Fibroblast of lung (primary cell): ENCODE measurements around the gene EVA1B. TPM values are rescaled to one million over a fixed set of nuclear protein-coding genes. Genes with fewer than 3 reads are reported as not detected.

ENCODE experiments used
- DNase-seq, 2 donors: peaks; one replicate each; pipeline versions ENCODE4 v3.0.0 to v3.0.0-alpha.2; 2010; ENCODE audit warnings: low read depth in 2 of 2
- H2AFZ ChIP-seq: 2 replicates; pipeline ENCODE4 v1.5.1; 2012; ENCODE audit warnings: low read length, control low read depth, inconsistent platforms
- H3K27ac ChIP-seq: 2 replicates; pipeline ENCODE4 v1.5.1; 2011; ENCODE audit warnings: low read length, control low read depth; ENCODE audit not compliant: insufficient read depth
- H3K27me3 ChIP-seq: 2 replicates; pipeline ENCODE4 v1.5.1; 2011; ENCODE audit warnings: mild to moderate bottlenecking, low read length; ENCODE audit not compliant: control insufficient read depth, insufficient read depth
- H3K36me3 ChIP-seq: 2 replicates; pipeline ENCODE4 v1.5.1; 2011; ENCODE audit warnings: low read length; ENCODE audit not compliant: control insufficient read depth, insufficient read depth
- H3K4me1 ChIP-seq: 2 replicates; pipeline ENCODE4 v1.5.1; 2011; ENCODE audit warnings: low read length; ENCODE audit not compliant: control insufficient read depth, insufficient read depth; ENCODE audit errors: extremely low read depth
- H3K4me2 ChIP-seq: 2 replicates; pipeline ENCODE4 v1.5.1; 2011; ENCODE audit warnings: low read length, control low read depth; ENCODE audit not compliant: insufficient read depth; ENCODE audit errors: extremely low read depth
- H3K4me3 ChIP-seq, 4 experiments: fragments of 200-600 bp in 1 of 4; sonication (generic) in 1 of 4; replicated peaks in 1 of 4; 2 replicates each; pipeline ENCODE4 v1.5.1; 2011 to 2016; ENCODE audit warnings: low read length in 4 of 4, low read depth in 3 of 4, mild to moderate bottlenecking in 3 of 4, control low read depth in 2 of 4, inconsistent platforms in 1 of 4, mixed read lengths in 1 of 4; ENCODE audit not compliant: insufficient read depth in 1 of 4; ENCODE audit errors: control extremely low read depth in 1 of 4
- H3K79me2 ChIP-seq: 2 replicates; pipeline ENCODE4 v1.5.1; 2012; ENCODE audit warnings: mild to moderate bottlenecking, low read length, inconsistent platforms; ENCODE audit not compliant: control insufficient read depth, insufficient read depth
- H3K9ac ChIP-seq: 2 replicates; pipeline ENCODE4 v1.5.1; 2011; ENCODE audit warnings: mild to moderate bottlenecking, low read length, control low read depth; ENCODE audit not compliant: insufficient read depth
- H3K9me3 ChIP-seq: 2 replicates; pipeline ENCODE4 v1.5.1; 2012; ENCODE audit warnings: low read depth, low read length; ENCODE audit not compliant: control insufficient read depth, insufficient read depth
- H4K20me1 ChIP-seq: 2 replicates; pipeline ENCODE4 v1.5.1; 2011; ENCODE audit warnings: low read length; ENCODE audit not compliant: control insufficient read depth, insufficient read depth; ENCODE audit errors: extremely low read depth
- EZH2 ChIP-seq: IDR thresholded peaks from 2 replicates; pipeline ENCODE4 v1.5.1; 2012; ENCODE audit warnings: low read length, control low read depth, mild to moderate bottlenecking; ENCODE audit errors: missing control alignments
- polyA plus RNA-seq, 2 donors: library from polyadenylated mRNA; depleted of rRNA in 1 of 2; stranded (reverse) in 1 of 2; unstranded in 1 of 2; fragments of >200 nt; gene quantifications; 2 replicates each; pipeline ENCODE4 v1.2.1, GENCODE V29; 2011 to 2012; ENCODE audit warnings: missing spikeins in 1 of 2
- total RNA-seq: library from RNA; depleted of rRNA; stranded (reverse); fragments of >200 nt; gene quantifications from 2 replicates; pipeline ENCODE4 v1.2.1, GENCODE V29; 2014
- TF ChIP-seq, protein P1 (sequence below), 2 donors: IDR thresholded peaks in 1 of 2; conservative IDR thresholded peaks in 1 of 2; 1 replicate in 1 of 2; 2 replicates in 1 of 2; pipeline ENCODE4 v1.5.1; 2011 to 2012; ENCODE audit warnings: low read length in 2 of 2, control low read depth in 1 of 2, inconsistent platforms in 1 of 2, low read depth in 1 of 2, mild to moderate bottlenecking in 1 of 2

EVA1B gene
- total and polyA plus RNA-seq, 2 donors (not counting 1 experiment from before 2014, with no cell fraction given), result 27.1 to 199 TPM

DNA sequence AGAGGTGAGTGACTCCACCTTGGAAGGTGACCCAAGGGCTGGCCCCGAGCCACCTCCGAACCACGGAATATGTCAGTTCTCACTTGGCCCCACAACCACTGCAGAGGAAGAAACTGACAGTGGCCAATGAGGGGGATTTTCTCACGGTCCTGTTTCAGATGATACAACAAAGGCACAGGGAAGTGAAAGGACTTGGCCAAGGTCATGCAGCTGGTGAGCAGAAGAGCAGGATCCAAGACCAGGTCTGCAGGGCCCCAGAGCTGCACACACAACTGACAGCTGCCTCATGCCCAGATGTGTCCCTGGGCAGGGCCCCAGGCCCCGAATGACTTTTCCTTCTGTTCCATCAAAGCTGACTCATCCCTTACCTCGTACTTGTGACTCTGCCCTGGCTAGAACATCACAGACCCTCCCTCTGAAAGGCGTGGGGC, 25.8 kb upstream of the EVA1B start:
- H3K27ac ChIP-seq, result peak overlapping the region; percentile 98
- TF ChIP-seq, protein P1, sequence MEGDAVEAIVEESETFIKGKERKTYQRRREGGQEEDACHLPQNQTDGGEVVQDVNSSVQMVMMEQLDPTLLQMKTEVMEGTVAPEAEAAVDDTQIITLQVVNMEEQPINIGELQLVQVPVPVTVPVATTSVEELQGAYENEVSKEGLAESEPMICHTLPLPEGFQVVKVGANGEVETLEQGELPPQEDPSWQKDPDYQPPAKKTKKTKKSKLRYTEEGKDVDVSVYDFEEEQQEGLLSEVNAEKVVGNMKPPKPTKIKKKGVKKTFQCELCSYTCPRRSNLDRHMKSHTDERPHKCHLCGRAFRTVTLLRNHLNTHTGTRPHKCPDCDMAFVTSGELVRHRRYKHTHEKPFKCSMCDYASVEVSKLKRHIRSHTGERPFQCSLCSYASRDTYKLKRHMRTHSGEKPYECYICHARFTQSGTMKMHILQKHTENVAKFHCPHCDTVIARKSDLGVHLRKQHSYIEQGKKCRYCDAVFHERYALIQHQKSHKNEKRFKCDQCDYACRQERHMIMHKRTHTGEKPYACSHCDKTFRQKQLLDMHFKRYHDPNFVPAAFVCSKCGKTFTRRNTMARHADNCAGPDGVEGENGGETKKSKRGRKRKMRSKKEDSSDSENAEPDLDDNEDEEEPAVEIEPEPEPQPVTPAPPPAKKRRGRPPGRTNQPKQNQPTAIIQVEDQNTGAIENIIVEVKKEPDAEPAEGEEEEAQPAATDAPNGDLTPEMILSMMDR (conservative IDR thresholded peaks at IDR 0.05 in 1 of 2, IDR thresholded peaks at IDR 0.05 in 1 of 2; ENCODE audit: low read depth in 1 of 2, low read length in 2 of 2), result no peak
- no peak for TF ChIP-seq EZH2
- no peaks in the 10 kb centered on the region for H4K20me1 ChIP-seq
- no peak overlapping the region for H2AFZ ChIP-seq
- H3K4me3 ChIP-seq, result no peak overlapping the region
- H3K36me3 ChIP-seq, result peaks cover 32% of the 10 kb centered on the region
- H3K9me3 ChIP-seq, result no peaks in the 10 kb centered on the region
- peaks cover 48% of the 10 kb centered on the region for H3K4me1 ChIP-seq
- peak overlapping the region; percentile 42 for H3K4me2 ChIP-seq
- H3K27me3 ChIP-seq, result no peaks in the 10 kb centered on the region
- H3K79me2 ChIP-seq, result no peaks in the 10 kb centered on the region
- no peak overlapping the region for H3K9ac ChIP-seq
- peak; percentile 59 for DNase-seq

GRCh38 chr1:36346741-36347370, 23.4 kb upstream of the EVA1B start:
- Histone ChIP-seq H3K4me1 (peaks cover 41% of the 10 kb centered on the region), H4K20me1 (no peaks in the 10 kb centered on the region), H3K4me3 (no peak overlapping the region), H2AFZ (no peak overlapping the region), H3K36me3 (peaks cover 39% of the 10 kb centered on the region), H3K9me3 (no peaks in the 10 kb centered on the region), H3K27me3 (no peaks in the 10 kb centered on the region), H3K4me2 (no peak overlapping the region), H3K27ac (no peak overlapping the region), H3K79me2 (no peaks in the 10 kb centered on the region), H3K9ac (no peak overlapping the region)
- no peak for TF ChIP-seq EZH2
- TF ChIP-seq, protein P1 (conservative IDR thresholded peaks at IDR 0.05 in 1 of 2, IDR thresholded peaks at IDR 0.05 in 1 of 2; ENCODE audit: low read depth in 1 of 2, low read length in 2 of 2), result no peak
- DNase-seq, result no peak

DNA sequence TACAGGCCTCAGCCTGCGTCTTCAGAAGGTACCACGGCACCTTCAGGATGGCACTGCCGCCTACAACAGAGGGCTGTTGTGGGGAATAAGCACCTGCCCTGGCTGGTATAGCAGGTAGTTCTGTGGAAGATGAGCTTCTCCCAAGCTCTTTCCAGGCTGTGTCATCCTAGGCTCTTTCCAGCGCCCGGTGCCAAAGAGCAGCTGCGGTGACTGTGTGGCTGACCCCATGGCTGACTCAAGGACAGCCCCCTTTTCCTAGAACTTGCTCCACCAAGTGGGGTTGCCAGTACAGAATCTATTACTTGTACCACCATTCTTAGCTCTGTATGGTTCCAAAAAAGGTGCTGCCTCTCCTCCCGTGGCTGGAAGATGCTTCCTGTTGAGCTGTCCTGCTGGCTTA, 21.9 kb upstream of the EVA1B start:
- no peak overlapping the region for H3K4me2 ChIP-seq
- TF ChIP-seq, protein P1 (conservative IDR thresholded peaks at IDR 0.05 in 1 of 2, IDR thresholded peaks at IDR 0.05 in 1 of 2; ENCODE audit: low read depth in 1 of 2, low read length in 2 of 2), result no peak
- no peak for TF ChIP-seq EZH2
- H2AFZ ChIP-seq, result no peak overlapping the region
- DNase-seq, result no peak
- H3K9me3 ChIP-seq, result no peaks in the 10 kb centered on the region
- no peaks in the 10 kb centered on the region for H3K79me2 ChIP-seq
- peaks cover 26% of the 10 kb centered on the region for H3K4me1 ChIP-seq
- H4K20me1 ChIP-seq, result no peaks in the 10 kb centered on the region
- H3K36me3 ChIP-seq, result peaks cover 45% of the 10 kb centered on the region
- H3K27me3 ChIP-seq, result no peaks in the 10 kb centered on the region
- H3K9ac ChIP-seq, result no peak overlapping the region
- no peak overlapping the region for H3K4me3 ChIP-seq
- H3K27ac ChIP-seq, result no peak overlapping the region
